ENCODE data around the gene GABRP.

GABRP gene

GRCh38 chr5:170788626-170789304 lies 5.2 kb downstream of the GABRP start:
- in situ Hi-C loops (cut with MboI; ENCODE audit: low pct_unique_long_range_greater_than_20kb, low sequenced_read_pairs, unreplicated experiment): no loop called here
- DNase-seq (ENCODE audit: low spot score): no peak

GRCh38 chr5:170791325-170791954 lies 7.9 kb downstream of the GABRP start:
- in situ Hi-C loops (cut with MboI; ENCODE audit: low pct_unique_long_range_greater_than_20kb, low sequenced_read_pairs, unreplicated experiment): no loop called here
- TF ChIP-seq CTCF (IDR thresholded peaks at IDR 0.05; ENCODE audit: extremely low read depth, insufficient read depth, missing control alignments): peak; percentile 62
- DNase-seq (ENCODE audit: low spot score): peak; percentile 42

More at GRCh38 chr5:170788626-170789304, 5.2 kb downstream of the GABRP start:
- TF ChIP-seq CTCF (IDR thresholded peaks at IDR 0.05; ENCODE audit: extremely low read depth, insufficient read depth, missing control alignments): no peak

- TF ChIP-seq CTCF (IDR thresholded peaks at IDR 0.05; ENCODE audit: extremely low read depth, insufficient read depth, missing control alignments): no peak
- in situ Hi-C loops (cut with MboI; ENCODE audit: low pct_unique_long_range_greater_than_20kb, low sequenced_read_pairs, unreplicated experiment): no loop called here
- DNase-seq (ENCODE audit: low spot score): no peak
Observed at GRCh38 chr5:170792878-170793277, 9.4 kb downstream of the GABRP start.

- no peak for TF ChIP-seq CTCF (IDR thresholded peaks at IDR 0.05; ENCODE audit: extremely low read depth, insufficient read depth, missing control alignments)
- no peak for DNase-seq (ENCODE audit: low spot score)
- in situ Hi-C loops (cut with MboI; ENCODE audit: low pct_unique_long_range_greater_than_20kb, low sequenced_read_pairs, unreplicated experiment): no loop called here
Observed at GRCh38 chr5:170795154-170795553, 11.6 kb downstream of the GABRP start.

- in situ Hi-C loops (cut with MboI; ENCODE audit: low pct_unique_long_range_greater_than_20kb, low sequenced_read_pairs, unreplicated experiment): no loop called here
- TF ChIP-seq CTCF (IDR thresholded peaks at IDR 0.05; ENCODE audit: extremely low read depth, insufficient read depth, missing control alignments): no peak
- DNase-seq (ENCODE audit: low spot score): no peak
Observed at GRCh38 chr5:170805666-170806065, 22.1 kb downstream of the GABRP start.

GRCh38 chr5:170809551-170809950 lies 26.0 kb downstream of the GABRP start:
- peak; percentile 26 for DNase-seq (ENCODE audit: low spot score)
- in situ Hi-C loops (cut with MboI; ENCODE audit: low pct_unique_long_range_greater_than_20kb, low sequenced_read_pairs, unreplicated experiment): no loop called here
- peak; percentile 34 for TF ChIP-seq CTCF (IDR thresholded peaks at IDR 0.05; ENCODE audit: extremely low read depth, insufficient read depth, missing control alignments)

Measured in GM13977 (cell line).